HL-60 (cell line): ENCODE data around the gene PHF21B.

Experiments used
- CTCF ChIP-seq: IDR thresholded peaks from one replicate; pipeline ENCODE4 v1.5.1; 2011; ENCODE audit warnings: low read length, control low read depth, inconsistent platforms; ENCODE audit not compliant: insufficient read depth
- POLR2AphosphoS5 ChIP-seq: IDR thresholded peaks from 2 replicates; pipeline ENCODE4 v1.6.1; 2012; ENCODE audit warnings: low read depth

GRCh38 chr22:44941207-44941606, 68.6 kb downstream of the PHF21B start:
- TF ChIP-seq POLR2AphosphoS5 (no peak), CTCF (no peak)
